Vagina (tissue), 2 donors: ENCODE results near the gene OR10H5. TPM values are rescaled to one million over a fixed set of nuclear protein-coding genes. Genes with fewer than 3 reads are reported as not detected.
"Not testable (repeated sequence)": the region's sequence is repeated elsewhere in the genome, so short reads cannot be mapped to it uniquely, and the experiment has no call there.

Source experiments
- DNase-seq, 2 donors: peaks; one replicate each; pipeline ENCODE4 v3.0.0-alpha.2; 2017; ENCODE audit errors: extremely low spot score in 2 of 2
- H3K27ac ChIP-seq: fragments of 200-600 bp; sonication (generic); one replicate; pipeline ENCODE4 v1.5.1; 2019
- H3K27me3 ChIP-seq: fragments of 200-600 bp; sonication (generic); one replicate; pipeline ENCODE4 v1.5.1; 2019
- H3K36me3 ChIP-seq, 2 donors: fragments of 200-600 bp; sonication (generic); one replicate each; pipeline ENCODE4 v1.5.1; 2017 to 2019
- H3K4me1 ChIP-seq: fragments of 200-600 bp; sonication (generic); one replicate; pipeline ENCODE4 v1.5.1; 2019
- H3K4me3 ChIP-seq, 2 donors: fragments of 200-600 bp; sonication (generic); 1 replicate in 1 of 2; 2 replicates in 1 of 2; pipeline ENCODE4 v1.5.1; 2016 to 2019
- H3K9me3 ChIP-seq: fragments of 200-600 bp; sonication (generic); one replicate; pipeline ENCODE4 v1.5.1; 2019
- POLR2A ChIP-seq, 2 donors: fragments of 450-650 bp; IDR thresholded peaks; one replicate each; pipeline ENCODE4 v1.6.1; 2017; ENCODE audit warnings: antibody characterized with exemption in 2 of 2, mild to moderate bottlenecking in 2 of 2, moderate library complexity in 2 of 2
- POLR2AphosphoS5 ChIP-seq, 2 donors: sonication (generic); formaldehyde crosslinking; IDR thresholded peaks; one replicate each; pipeline ENCODE4 v1.9.0; 2017; ENCODE audit warnings: antibody characterized with exemption in 2 of 2, mild to moderate bottlenecking in 2 of 2, low read depth in 1 of 2; ENCODE audit not compliant: insufficient read depth in 1 of 2
- intact Hi-C: fragments of 100-400 bp; cut with DNase I; formaldehyde crosslinking; loops from one replicate; pipeline ENCODE4 v1.15.1; 2023
- total RNA-seq: library from RNA; depleted of rRNA; stranded (reverse); fragments of >200 nt; gene quantifications from one replicate; pipeline ENCODE4 v1.2.3, GENCODE V29; 2016
- TF ChIP-seq, protein P1 (sequence below), 3 experiments: fragments of 450-650 bp in 2 of 3; fragments of 200-600 bp in 1 of 3; sonication (generic) in 1 of 3; IDR thresholded peaks; one replicate each; pipeline ENCODE4 v1.5.1; 2017 to 2019; ENCODE audit warnings: antibody characterized with exemption in 3 of 3, mild to moderate bottlenecking in 2 of 3, moderate library complexity in 2 of 3

The OR10H5 gene
- total RNA-seq, 1 donor from 2014 or later, result not detected

DNA sequence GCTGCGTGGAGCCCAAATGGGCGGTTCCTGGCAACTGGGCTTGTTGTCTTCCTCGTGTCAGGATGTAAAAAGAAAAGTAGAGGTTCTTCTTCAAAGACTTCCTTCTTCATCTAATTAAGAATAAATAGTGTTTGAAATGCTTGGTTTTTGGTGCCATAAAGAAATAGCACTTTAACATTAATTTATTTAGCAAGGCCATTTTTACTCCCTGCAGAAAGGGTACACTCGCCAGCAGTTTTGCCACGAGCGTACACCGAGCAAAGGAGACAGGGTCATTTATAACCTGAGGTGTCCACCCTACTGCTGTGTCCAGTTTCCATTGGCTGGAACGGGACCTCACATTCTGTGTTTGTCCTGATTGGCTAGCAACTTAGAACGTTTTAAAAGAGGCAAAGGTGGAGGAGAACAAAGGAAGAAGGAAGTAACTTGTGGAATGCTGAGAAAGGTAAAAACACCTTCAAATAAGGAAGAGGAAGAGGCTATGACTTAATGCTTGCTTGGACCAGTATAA, 49.8 kb downstream of the OR10H5 start:
- DNase-seq, result no peak
- Histone ChIP-seq H3K36me3 (no peaks in the 10 kb centered on the region), H3K4me1 (peaks cover 6% of the 10 kb centered on the region), H3K27me3 (no peaks in the 10 kb centered on the region), H3K9me3 (no peaks in the 10 kb centered on the region), H3K4me3 (peak overlapping the region; percentile 74 to 78), H3K27ac (peak overlapping the region; percentile 98)
- no peak for TF ChIP-seq POLR2AphosphoS5 (IDR thresholded peaks at IDR 0.05; ENCODE audit: insufficient read depth in 1 of 2, low read depth in 1 of 2)
- TF ChIP-seq, protein P1, sequence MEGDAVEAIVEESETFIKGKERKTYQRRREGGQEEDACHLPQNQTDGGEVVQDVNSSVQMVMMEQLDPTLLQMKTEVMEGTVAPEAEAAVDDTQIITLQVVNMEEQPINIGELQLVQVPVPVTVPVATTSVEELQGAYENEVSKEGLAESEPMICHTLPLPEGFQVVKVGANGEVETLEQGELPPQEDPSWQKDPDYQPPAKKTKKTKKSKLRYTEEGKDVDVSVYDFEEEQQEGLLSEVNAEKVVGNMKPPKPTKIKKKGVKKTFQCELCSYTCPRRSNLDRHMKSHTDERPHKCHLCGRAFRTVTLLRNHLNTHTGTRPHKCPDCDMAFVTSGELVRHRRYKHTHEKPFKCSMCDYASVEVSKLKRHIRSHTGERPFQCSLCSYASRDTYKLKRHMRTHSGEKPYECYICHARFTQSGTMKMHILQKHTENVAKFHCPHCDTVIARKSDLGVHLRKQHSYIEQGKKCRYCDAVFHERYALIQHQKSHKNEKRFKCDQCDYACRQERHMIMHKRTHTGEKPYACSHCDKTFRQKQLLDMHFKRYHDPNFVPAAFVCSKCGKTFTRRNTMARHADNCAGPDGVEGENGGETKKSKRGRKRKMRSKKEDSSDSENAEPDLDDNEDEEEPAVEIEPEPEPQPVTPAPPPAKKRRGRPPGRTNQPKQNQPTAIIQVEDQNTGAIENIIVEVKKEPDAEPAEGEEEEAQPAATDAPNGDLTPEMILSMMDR (IDR thresholded peaks at IDR 0.05), result peak in 1 of 3 experiments; percentile 11
- intact Hi-C loops, result no loop called here

DNA sequence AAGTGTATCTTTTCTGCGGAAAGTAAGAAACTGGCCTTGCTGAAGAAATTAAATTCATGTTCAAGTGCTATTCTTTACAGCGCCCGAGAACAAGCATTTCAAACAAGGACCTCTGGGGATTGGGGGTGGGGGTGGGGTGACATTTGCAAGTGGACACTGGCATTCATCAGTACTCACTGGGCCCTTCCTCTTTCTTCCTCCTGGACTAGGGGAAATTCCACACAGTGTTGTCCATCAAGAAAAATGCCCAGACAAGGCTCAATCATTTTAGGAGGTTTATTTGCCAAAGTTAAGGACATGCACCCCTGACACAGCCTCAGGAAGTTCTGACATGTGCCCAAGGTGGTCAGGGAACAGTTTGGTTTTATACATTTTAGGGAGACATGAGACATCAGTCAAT, 50.9 kb downstream of the OR10H5 start:
- TF ChIP-seq, protein P1 (IDR thresholded peaks at IDR 0.05), result no peak
- no peak for TF ChIP-seq POLR2A (IDR thresholded peaks at IDR 0.05)
- TF ChIP-seq POLR2AphosphoS5 (IDR thresholded peaks at IDR 0.05; ENCODE audit: insufficient read depth in 1 of 2, low read depth in 1 of 2), result no peak
- Histone ChIP-seq H3K4me1 (peaks cover 6% of the 10 kb centered on the region), H3K36me3 (no peaks in the 10 kb centered on the region), H3K4me3 (no peak overlapping the region), H3K9me3 (no peaks in the 10 kb centered on the region), H3K27me3 (no peaks in the 10 kb centered on the region), H3K27ac (no peak overlapping the region)
- DNase-seq, result no peak
- intact Hi-C loops, result no loop called here

DNA sequence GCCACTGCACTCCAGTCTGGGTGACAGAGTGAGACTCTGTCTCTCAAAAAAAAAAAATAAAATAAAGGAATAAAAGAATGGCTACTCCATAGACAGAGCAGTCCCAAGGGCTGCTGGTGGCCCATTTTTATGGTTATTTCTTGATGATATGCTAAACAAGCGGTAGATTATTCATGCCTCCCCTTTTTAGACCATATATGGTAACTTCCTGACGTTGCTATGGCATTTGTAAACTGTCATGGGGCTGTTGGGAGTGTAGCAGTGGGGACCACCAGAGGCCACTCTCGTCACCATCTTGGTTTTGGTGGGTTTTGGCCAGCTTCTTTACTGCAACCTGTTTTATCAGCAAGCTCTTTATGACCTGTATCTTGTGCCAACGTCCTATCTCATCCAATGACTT, 52.4 kb downstream of the OR10H5 start:
- H3K4me3 ChIP-seq, DNase-seq, H3K4me1 ChIP-seq, H3K27me3 ChIP-seq, H3K9me3 ChIP-seq, intact Hi-C loops, H3K36me3 ChIP-seq, H3K27ac ChIP-seq: not testable (repeated sequence)

DNA sequence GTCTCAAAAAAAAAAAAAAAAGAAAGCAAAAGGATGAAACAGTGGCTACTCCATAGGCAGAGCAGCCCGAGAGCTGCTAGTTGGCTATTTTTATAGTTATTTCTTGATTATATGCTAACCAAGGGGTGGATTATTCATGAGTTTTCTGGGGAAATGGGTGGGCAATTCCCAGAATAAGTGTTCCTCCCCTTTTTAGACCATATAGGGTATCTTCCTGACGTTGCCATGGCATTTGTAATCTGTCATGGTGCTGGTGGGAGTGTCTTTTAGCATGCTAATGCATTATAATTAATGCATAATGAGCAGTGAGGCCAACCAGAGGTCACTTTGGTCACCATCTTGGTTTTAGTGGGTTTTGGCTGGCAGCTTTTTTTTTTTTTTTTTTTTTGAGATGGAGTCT, 53.4 kb downstream of the OR10H5 start:
- Histone ChIP-seq H3K4me3 (no peak overlapping the region), H3K4me1 (peaks cover 6% of the 10 kb centered on the region), H3K36me3 (no peaks in the 10 kb centered on the region), H3K27me3 (no peaks in the 10 kb centered on the region), H3K27ac (no peak overlapping the region), H3K9me3 (no peaks in the 10 kb centered on the region)
- no peak for DNase-seq
- no peak for TF ChIP-seq POLR2A (IDR thresholded peaks at IDR 0.05)
- TF ChIP-seq, protein P1 (IDR thresholded peaks at IDR 0.05), result no peak
- no peak for TF ChIP-seq POLR2AphosphoS5 (IDR thresholded peaks at IDR 0.05; ENCODE audit: insufficient read depth in 1 of 2, low read depth in 1 of 2)
- intact Hi-C loops, result no loop called here

DNA sequence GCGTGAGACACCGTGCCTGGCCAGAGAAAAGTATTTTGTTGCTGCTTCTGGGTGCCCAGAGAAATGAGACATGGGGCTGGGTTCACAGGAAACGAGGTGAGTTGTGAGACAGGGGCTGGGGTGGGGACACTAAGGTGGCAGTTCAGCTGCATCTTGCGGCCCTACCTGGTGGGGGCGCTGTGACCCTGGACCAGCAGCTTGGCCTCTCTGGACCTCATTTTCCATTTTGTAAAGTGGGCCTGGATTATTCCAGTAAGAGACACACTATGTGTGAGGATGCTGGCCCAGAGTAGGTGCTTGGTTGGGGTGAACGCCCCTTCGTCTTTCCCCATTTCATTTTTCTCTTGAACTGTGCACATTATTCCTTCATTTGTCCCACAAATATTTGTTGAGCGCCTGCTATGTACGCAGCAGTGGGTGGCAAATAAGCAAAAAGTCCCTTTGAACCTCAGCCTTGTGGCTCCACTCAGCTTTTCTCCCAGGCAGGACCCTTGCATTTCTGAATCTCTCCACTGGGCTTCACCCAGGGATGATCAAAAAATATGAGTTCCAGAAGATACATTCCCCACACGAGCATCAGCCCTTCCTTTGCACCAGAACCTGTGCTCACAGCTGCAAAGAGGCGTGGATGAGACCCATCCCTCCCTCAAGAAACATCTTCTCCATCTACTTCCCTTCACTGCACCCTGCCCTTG, 54.6 kb downstream of the OR10H5 start:
- DNase-seq, result no peak
- H3K36me3 ChIP-seq, result no peaks in the 10 kb centered on the region
- H3K27ac ChIP-seq, result no peak overlapping the region
- H3K9me3 ChIP-seq, result no peaks in the 10 kb centered on the region
- H3K4me1 ChIP-seq, result peaks cover 6% of the 10 kb centered on the region
- TF ChIP-seq, protein P1 (IDR thresholded peaks at IDR 0.05), result no peak
- TF ChIP-seq POLR2AphosphoS5 (IDR thresholded peaks at IDR 0.05; ENCODE audit: insufficient read depth in 1 of 2, low read depth in 1 of 2) (no peak), POLR2A (IDR thresholded peaks at IDR 0.05) (no peak)
- intact Hi-C loops, result no loop called here
- H3K27me3 ChIP-seq, result no peaks in the 10 kb centered on the region
- no peak overlapping the region for H3K4me3 ChIP-seq
